HG03095 (cell line): ENCODE measurements around the gene PCSK5.
"Not testable (repeated sequence)": the region's sequence is repeated elsewhere in the genome, so short reads cannot be mapped to it uniquely, and the experiment has no call there.

Source experiments
- ATAC-seq: cut with Tn5 transposase; IDR thresholded peaks from one replicate; pipeline ENCODE4 v1.9.1; 2021; ENCODE audit warnings: moderate library complexity; ENCODE audit not compliant: unreplicated experiment

PCSK5 gene

DNA sequence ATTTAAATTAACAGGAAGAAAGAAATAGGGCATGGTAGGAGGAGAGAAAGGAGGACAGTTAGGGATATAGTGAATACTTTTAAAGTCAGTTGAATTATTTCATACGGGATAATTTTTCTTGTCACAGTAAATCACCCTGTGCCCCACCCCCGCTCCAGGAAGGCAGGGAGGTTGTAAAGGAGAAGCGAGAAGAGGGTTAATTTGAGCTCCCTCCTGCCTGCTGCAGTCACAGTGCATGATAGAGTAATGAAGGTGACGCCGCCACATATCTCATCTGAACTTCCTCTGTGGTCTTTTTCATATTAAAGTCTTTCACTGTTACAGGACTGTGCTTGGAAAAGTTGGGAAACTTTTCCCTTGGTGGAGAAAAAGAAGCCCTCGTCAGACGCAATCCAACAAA lies 896 bp upstream of the PCSK5 start:
- ATAC-seq = no peak

DNA sequence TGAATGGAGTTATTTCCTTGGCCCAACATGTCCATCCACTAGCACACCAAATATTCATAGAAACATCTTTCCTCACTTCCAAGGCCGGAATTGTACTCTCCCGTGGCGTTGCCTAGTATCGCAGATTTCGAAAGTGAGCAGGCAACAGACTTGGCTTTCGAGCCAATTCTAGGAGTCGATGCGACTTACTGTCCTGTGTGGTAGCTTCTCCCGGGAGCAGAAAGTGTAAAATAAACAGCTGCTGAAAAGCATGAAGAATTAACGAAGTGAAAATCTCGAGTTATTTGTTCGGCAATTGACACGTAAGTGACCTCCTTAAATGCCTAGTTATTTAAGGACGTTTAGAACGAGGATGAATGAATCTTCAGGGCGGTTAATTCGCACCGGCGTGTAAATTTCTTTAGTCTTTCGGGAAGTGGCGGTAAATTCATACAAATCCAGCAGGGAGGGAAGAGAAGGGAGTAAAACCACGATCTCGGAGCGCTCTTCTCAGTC lies 449 bp upstream of the PCSK5 start:
- no peak for ATAC-seq

DNA sequence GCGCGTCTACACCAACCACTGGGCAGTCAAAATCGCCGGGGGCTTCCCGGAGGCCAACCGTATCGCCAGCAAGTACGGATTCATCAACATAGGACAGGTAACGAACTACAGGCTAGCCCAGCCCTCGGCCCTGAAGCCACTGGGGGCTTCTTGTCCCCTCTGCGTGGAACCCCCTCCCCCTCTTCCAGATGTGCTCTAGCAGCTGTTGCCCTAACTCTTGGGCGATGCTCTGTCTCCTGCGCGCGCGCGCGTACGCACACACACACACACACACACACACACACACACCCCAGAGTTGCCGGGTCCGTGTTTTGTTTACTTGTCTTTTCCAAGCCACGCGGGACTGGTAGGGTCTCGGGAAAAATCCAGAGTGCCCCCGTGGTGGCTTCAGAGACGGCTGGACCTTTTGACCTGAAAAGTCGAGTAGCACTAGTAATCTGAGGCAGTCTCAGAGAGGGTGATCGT lies 836 bp downstream of the PCSK5 start:
- no peak for ATAC-seq

DNA sequence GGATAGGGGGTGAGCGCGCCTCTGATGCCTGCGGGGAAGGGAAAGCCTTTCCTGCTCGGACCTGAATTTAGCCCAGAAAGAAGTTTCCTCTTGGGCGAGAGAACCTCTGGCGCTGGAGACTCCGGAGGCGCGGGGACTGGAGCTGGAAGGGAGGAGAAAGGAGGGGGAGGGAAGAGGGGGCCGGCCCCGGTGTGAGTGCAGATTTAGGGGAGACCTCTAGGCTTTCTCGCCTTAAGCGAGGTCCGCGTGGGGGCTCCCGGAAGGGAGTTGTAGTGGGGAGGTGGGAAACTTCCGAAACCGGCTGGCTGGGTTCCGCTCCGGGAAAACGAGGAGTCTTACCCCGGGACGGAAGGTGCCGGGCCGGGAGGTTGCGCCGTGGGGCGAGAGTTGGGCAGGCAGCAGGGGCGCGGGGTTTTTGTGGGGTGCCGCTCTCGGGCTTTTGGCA lies 1.3 kb downstream of the PCSK5 start:
- ATAC-seq = no peak

DNA sequence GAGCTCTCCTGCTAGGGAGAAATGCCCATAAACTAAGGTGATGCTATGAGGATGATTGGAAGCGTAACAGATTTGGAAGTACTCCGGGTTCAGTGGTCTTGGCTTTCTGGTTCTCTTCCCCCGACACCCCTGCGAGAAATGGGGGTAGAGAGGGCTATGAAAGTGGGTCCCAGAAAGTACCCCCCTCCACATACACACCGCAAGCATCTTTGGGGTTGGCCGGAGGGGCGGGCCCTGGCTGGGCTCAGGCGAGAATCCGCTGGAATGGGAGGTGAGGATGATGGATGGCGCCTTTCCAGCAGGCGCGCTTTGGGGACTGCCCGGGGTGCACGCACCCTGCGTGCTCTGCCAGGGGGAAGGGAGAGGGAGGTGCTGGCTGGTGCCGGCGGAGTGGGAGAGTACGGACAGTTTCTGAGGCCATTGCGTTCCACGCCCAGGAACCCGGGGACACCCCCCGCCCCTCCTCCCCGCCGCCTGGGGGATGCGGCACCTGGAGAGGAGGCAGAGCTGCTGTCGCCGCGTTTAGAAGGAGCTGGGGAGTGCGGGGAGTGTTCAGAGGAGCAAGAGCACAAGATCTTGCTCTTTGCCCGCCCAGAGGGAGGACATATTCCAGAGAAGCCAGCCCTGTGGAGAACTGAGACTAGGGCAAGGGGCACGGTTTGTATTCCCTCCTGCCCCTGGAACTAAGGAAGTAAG lies 1.9 kb downstream of the PCSK5 start:
- ATAC-seq = no peak

DNA sequence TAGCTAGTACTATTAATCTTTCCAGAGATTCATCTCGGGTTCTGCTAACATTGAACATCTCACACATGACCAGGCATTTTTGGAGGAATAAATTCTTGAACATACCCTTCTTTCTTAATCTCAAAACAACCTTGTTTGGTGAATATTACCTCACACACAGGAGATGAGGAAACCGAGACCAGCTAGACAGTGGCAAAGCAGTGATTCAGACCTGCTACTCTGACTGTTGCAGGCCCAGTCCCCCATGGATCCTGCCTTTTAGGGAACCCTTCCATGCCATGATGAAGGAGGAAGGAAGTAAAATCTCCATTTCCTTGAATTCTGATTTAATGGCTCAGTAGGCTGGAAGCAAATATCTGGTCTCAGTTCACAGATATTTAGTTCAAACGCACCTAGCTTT lies 2.6 kb downstream of the PCSK5 start:
- no peak for ATAC-seq

DNA sequence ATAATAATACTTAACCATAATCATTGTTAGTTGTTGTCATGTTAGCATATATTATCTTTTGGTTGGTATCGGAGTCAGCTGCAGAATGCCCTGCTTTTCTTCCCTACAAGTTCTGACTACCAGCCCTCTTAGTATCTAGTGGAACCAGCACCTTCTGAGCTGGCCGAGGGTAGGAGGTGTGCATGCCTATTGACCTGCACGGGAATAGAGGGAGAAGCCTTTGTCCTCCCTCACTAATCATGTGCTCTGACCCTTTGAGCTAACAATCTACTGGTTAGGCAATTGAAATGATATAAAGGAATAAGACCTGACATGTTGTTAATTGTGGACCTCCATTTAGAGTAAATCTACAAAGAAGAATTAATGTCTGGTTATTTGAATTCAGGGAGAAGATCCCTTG lies 4.1 kb downstream of the PCSK5 start:
- no peak for ATAC-seq

DNA sequence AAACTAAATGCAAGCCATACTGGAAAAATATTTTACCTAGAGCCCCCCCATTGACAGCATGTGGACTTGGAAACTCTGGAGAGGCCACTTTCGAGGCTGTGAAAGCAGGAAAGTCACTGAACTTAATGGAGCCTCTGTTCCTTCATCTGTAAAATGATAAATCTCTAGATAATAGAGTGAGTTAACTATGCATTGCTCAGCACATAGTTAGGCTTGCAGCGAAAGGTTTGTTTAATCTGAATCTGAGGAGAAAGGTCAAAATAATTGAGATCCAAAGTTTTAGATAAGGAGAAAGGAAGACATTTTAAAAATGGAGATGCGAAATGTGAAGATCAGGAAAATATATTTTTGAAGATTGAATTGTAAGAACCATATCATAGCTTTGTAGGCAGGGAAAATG lies 4.6 kb downstream of the PCSK5 start:
- ATAC-seq = no peak

DNA sequence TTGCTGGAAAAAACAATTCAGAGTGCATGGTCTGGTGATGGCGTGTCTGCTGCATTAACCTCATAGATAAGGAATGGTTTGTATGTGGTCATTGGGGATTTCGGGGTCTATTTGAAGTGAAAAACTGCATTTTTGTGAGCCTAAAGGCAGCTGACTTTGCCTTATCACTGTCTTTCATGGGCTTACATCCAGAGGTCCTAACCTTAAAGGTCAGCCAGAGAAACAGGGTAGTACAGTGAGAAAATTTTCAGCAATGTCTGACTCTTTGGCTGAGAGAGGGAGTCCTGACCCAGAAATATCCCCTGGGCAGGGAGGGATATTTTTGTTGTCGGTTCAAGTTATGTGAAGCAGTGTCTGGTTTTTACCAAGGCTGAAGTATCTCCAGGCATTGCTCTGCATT lies 5.7 kb downstream of the PCSK5 start:
- no peak for ATAC-seq

DNA sequence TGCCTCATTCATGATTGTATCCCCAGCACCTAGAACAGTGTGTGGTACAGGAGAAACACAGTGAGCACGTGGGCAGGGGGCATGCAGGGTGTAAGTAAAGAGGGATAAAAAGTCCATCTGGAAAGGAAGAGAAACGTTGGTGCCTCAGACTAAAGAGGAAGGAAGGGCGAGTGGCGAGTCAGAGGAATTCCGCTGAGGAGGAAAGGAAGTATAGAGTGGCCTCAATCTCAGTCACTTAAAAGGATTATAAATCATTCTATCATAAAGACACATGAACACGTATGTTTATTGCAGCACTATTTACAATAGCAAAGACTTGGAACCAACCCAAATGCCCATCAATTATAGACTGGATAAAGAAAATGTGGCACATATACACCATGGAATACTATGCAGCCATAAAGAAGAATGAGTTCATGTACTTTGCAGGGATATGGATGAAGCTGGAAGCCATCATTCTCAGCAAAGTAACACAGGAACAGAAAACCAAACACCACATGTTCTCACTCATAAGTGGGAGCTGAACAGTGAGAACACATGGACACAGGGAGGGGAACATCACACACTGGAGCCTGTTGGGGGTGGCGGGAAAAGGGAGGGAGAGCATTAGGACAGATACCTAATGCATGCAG lies 10.5 kb downstream of the PCSK5 start:
- not testable (repeated sequence) for ATAC-seq

DNA sequence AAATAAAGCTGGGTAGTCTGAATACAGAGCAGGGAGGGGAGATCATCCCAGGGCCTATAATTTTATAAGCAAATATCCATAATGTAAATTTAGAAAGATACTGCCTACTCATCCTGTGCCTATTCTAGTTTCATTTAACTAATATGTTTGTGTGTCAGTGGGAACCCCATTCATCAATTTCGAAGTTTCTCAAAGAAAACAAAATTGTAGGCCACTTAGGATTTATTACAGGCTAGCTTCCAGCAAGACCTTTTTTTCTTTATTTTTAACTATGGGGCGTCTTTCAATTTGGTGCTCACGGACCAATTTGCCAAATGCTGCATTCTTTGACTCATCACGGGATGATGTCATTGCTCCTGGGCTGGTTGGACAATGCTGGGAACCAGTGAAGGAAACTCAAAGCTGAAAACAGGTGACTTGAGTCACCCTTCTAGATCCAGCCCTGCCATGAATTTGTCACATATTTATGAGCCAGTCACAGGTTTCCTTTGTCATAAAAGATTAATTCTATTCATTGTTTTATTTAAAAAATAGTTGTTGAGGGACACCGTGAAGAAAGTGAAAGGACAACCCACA lies 13.4 kb downstream of the PCSK5 start:
- no peak for ATAC-seq

DNA sequence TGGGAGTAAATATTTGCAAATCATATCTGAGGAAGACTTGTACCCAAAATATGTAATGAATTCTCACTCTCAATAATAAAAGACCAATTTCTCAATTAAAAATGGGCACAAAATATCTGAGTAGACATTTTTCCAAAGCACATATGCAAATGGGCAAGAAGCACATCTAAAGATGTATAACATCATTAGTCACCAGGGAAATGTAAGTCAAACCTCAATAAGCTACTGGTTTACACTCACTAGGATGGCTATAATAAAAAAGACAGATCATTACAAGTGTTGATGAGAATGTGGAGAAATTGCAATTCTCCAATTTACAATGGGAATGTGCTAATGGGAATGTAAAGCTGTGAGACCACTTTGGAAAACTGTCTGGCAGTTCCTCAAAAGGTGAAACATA lies 13.9 kb downstream of the PCSK5 start:
- no peak for ATAC-seq

DNA sequence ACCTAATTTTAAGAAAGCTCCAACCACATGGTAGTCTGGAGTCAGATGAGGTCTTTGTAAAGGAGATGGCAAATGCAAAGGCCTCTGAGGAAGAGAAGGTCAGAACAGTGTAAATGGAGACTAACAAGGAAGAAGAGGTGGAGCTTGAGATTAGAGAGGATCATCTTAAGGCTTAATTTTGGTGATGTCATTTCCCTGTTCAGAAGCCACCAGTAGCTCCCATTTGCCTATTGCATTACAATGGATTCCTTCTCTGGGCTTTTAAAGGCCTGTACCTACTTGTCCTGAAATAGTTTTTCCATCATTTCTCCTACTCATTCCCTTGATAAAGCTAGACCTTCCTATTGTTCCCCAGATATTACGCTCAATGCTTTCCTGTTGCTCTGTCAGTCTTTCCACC lies 16.1 kb downstream of the PCSK5 start:
- ATAC-seq = no peak

DNA sequence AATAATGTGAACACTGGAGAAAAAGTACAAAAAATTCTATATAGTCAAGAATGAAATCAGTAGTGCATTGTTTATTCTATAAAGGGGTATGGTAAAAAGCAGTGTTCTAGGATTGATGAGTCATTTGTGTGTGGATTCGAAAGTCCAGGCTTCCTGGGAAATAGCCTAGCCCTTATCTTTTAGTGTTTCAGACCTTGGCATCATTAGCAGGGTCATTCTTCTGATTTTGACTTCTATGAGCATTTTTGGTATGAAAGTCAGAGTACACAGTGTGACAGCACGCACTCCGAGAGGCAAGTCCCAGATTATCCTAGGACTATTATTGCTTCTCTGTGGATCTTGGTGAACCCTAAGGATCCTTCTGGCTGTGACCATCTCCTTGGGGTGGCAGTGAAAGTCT lies 16.9 kb downstream of the PCSK5 start:
- ATAC-seq = no peak

DNA sequence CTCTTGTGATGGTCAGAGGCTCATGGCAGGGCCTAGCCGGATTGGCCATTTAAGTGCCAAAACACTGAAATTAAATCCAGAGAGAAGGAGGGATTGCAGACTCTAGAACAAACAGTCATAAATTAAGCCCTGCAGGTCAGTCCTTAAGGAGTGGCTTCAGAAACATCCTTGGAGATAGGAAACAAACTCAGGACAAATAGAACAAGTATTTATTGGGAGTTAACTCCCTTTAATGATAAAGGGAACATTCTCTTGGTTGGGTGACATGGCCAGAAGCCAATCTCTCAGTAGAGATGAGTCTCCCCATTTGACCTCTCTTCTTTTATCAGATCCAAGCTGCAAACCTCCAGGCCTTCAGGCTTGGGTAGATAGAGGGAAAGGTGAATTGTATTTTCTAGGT lies 17.4 kb downstream of the PCSK5 start:
- no peak for ATAC-seq

DNA sequence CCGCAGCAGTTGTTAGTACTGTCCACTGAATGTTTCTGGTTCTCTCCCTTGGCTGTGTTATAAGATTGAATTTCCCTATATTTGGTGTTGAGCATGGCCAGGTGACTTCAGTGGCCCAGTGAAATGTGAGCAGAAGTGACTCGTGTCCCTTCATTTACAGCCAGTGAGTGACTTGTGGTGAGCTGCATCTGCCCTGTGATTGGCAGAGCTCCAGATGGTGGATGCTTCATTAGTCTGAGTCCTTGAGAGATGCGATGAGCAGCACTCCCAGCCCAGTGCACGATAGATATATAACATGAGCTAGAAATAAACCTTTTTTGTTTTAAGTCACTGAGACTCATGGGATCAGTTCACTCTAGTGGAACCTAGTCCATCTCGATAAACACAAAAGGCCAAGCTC lies 19.3 kb downstream of the PCSK5 start:
- no peak for ATAC-seq

DNA sequence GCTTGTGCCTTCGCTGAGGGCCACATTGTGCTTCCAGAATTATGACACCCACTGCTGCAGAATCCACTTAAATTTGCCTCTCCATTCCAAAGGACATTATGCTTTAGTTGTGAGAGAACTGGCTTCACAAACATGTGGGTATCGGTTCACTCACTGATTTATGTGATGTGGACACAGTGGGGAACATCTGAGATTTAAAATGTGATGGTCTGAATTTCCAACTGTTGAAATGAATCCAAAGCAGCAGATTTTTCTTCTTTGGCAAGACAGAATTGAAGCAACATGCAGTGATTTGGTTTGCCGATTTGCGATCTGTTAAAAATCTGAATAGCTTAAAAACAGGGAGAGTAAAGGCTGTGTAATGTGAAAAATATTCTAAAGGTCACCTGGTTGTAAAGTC lies 20.3 kb downstream of the PCSK5 start:
- ATAC-seq = no peak

DNA sequence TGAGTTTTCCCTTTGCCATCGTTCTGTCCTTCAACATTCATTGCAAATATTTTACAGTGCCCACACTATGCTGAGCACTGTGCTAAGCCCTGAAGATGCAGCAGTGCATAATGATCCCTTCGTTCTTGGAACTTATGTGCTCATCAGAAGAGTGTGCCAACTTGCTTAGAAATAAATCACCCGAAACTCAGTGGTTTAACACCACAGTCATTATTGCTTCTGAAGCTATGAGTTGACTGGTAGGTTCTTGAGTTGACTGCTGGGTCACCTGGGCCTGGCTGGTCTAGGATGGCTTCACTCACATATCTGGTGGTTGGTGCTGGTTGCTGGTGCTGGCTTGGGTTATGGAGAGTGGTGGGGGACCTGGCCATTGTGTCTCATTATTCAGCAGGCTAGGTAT lies 20.9 kb downstream of the PCSK5 start:
- no peak for ATAC-seq

DNA sequence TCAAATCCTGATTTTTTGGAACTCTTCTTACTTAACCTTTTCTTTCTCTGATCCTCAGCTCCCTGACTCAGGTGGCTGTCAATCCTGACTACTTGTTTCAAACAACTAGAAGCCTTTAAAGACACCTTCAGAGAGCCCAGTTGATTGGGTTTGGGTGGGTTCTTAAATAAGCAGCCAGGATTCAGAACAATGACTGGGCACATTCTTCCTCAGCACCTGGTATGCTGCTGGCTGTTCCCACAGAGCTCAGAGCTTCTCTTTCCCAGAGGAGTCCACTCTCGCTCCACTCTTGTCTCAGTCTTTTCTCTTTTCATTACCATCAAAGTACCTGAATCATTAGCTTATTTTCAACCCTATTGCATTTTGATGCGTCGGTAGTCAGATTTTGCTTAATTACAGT lies 22.5 kb downstream of the PCSK5 start:
- ATAC-seq = no peak

DNA sequence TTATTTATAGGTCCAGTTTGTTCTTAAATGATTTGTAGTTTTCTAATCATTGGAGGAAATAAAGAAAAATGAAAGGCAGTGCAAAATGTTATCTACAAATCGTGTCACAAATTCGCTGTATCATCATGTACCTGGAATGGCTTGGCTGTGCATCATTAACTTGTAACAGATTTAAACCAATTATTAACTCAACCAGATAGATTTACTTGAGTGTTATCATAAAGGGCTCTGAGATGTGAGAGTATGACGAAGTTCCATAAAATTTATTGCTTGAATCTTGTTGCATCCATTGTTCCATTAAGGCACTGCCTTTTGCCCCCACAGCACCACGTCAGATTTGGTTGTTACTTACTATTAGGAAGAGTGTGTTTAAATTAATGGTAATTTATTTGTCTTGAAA lies 23.5 kb downstream of the PCSK5 start:
- no peak for ATAC-seq

DNA sequence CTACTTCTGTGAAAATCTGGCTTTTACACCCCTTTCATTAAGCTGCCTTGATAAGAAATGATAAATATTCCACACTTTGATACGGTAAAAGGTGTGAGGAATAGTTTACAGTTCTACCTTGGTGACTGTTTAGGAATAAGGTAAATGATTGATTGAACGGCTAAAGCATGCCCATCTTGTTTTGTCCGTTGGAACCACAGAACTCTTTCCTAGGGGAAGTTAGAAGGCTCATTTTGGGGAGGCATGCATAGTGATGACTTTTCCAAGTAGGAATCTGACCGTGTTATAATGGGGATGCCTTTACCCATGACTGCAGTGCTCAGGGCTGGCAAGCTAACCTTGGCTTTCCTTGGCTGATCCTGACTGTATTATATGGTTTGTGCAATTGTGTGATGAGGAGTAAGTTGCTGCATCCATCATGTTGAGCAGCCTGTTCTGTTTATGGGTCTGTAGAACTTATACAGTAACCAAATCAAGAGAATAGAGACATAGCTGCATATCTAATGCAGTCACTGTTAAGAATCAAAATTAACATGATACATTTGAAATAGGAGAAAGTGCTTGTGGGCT lies 24.5 kb downstream of the PCSK5 start:
- ATAC-seq = no peak

DNA sequence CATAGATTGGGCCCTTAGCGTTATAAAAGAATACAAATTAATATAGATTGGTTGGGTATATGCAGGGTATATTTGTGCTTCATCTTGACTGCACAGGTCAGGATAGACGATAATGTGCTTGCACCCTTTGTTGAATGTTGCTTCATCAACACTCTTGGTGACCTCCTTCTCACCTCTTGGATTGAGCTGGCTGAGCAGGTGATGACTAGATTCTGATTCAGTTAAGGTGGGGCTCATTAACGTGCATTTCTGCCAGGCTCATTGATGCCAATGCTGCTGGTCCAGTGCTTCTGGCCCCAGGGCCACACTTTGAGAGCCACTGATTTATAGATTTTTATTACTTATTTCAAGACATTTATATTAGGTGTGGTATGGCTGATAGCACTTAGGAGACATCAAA lies 27.7 kb downstream of the PCSK5 start:
- no peak for ATAC-seq
